ENCODE data around the gene SLFN12L. TPM values are rescaled to one million over a fixed set of nuclear protein-coding genes. Genes with fewer than 3 reads are reported as not detected.
A peak's percentile ranks its signal among the peaks of the same experiment; 100 is the strongest.

SLFN12L gene
- total and polyA plus RNA-seq, 9 of the 15 experiments (the other 6 are each of a cell fraction or from before 2014, with no cell fraction given), result 0.04 to 0.31 (median 0.08) TPM; not detected in 3

DNA sequence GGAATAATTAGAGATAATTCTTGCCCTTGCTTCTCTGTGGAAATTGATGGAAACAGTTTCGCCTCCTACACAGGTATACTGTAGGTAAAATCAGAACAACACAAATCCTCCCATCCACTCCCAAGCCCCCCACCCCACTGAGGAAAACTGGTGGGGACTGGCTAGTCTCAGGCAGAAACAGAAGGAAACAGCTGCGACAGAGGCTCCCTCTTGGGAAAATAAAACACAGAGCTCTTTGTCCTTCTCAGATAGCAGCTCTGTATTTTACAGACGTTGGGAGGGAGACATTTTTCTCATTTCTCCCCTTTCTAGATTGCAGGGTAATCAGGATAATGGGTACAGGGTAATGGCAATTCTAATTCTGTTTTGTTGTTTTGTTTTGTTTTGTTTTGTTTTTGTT is 90.0 kb downstream of the SLFN12L start (continued):
- TF ChIP-seq PTBP1 (IDR thresholded peaks at IDR 0.05; ENCODE audit: low read depth, low read length), result no peak
- TF ChIP-seq MLX (CRISPR knock-in tag; conservative IDR thresholded peaks at IDR 0.05), result no peak
- no peak for TF ChIP-seq SIRT6 (IDR thresholded peaks at IDR 0.05; ENCODE audit: low read depth, low read length)
- TF ChIP-seq IRF1 (CRISPR knock-in tag; IDR thresholded peaks at IDR 0.05; ENCODE audit: borderline replicate concordance), result no peak
- TF ChIP-seq BRF1 (IDR thresholded peaks at IDR 0.05; ENCODE audit: borderline replicate concordance, extremely low read depth, insufficient read length), result no peak
- no peak for TF ChIP-seq CHCHD3 (CRISPR knock-in tag; IDR thresholded peaks at IDR 0.05)
- no peak for TF ChIP-seq SRSF9 (IDR thresholded peaks at IDR 0.05; ENCODE audit: borderline replicate concordance, low read depth, low read length)

- Histone ChIP-seq H3K27ac (ENCODE audit: extremely low read depth, low read depth, low read length) (no peak overlapping the region), H3K27me3 (ENCODE audit: control insufficient read depth in 2 of 2, insufficient read depth in 2 of 2, low read length in 2 of 2) (peaks cover 1 to 7% of the 10 kb centered on the region in 2 experiments; a peak in 2 of 5 replicates), H3K36me3 (ENCODE audit: control insufficient read depth, insufficient read depth, low read length) (no peaks in the 10 kb centered on the region), H3K9me1 (ENCODE audit: control insufficient read depth, insufficient read depth, low read length) (no peaks in the 10 kb centered on the region), H3K9me3 (replicated peaks; ENCODE audit: control insufficient read depth, insufficient read depth, low read depth, low read length) (no peaks in the 10 kb centered on the region), H4K20me1 (replicated peaks; ENCODE audit: control insufficient read depth, insufficient read depth, low read length) (no peaks in the 10 kb centered on the region), H3K79me2 (ENCODE audit: control insufficient read depth, insufficient read depth, low read length) (no peaks in the 10 kb centered on the region), H3K4me3 (no peak overlapping the region), H3K4me2 (ENCODE audit: insufficient read depth, low read length) (no peak overlapping the region), H3K4me1 (replicated peaks in 1 of 2; ENCODE audit: control insufficient read depth in 2 of 2, insufficient read depth in 2 of 2, low read length in 2 of 2) (peaks cover 0 to 4% of the 10 kb centered on the region in 2 experiments; a peak in 2 of 5 replicates), H2AFZ (ENCODE audit: low read depth, low read length) (no peak overlapping the region), H3K9ac (ENCODE audit: insufficient read depth in 1 of 2, low read depth in 2 of 2, low read length in 2 of 2) (no peak overlapping the region)
- ATAC-seq (no peak), DNase-seq (ENCODE audit: extremely low read depth in 1 of 4, low spot score in 3 of 4) (no peak), FAIRE-seq (no peak)
- no TSS peak for BruUV-seq (replicated peaks)
- ChIA-PET CTCF (ENCODE audit: low intra/inter-chr PET ratio) (no interaction called here), POLR2A (interaction anchor here (2.0 kb wide), 1 partner anchor 9 kb away, joined by 7 read pairs; no protein-coding TSS in a partner anchor)
- in situ Hi-C loops (cut with MboI) (no loop called here), intact Hi-C loops (cut with micrococcal nuclease) (loop anchor here (10.0 kb wide), 1 partner anchor 96 kb away; the partner anchor contains the start of gene SLFN12L)
- TF ChIP-seq PCBP1 (IDR thresholded peaks at IDR 0.05; ENCODE audit: low read depth, low read length, poor library complexity, severe bottlenecking) (no peak), MAFG (tag; conservative IDR thresholded peaks at IDR 0.05) (peak; percentile 61), KDM1A (IDR thresholded peaks at IDR 0.05) (no peak), TFAM (CRISPR knock-in tag; conservative IDR thresholded peaks at IDR 0.05) (no peak), TEAD4 (IDR thresholded peaks at IDR 0.05; ENCODE audit: low read length) (no peak), TEAD4 (CRISPR knock-in tag; IDR thresholded peaks at IDR 0.05; ENCODE audit: borderline replicate concordance) (no peak), ZNF24 (IDR thresholded peaks at IDR 0.05) (no peak), ZNF444 (CRISPR knock-in tag; IDR thresholded peaks at IDR 0.05) (no peak), MAFK (IDR thresholded peaks at IDR 0.05; ENCODE audit: low read length) (peak; percentile 48; the same call in 1 of the 2 replicates), LARP7 (IDR thresholded peaks at IDR 0.05) (no peak), ZFP30 (CRISPR knock-in tag; IDR thresholded peaks at IDR 0.05; ENCODE audit: borderline replicate concordance) (no peak), MAFF (IDR thresholded peaks at IDR 0.05; ENCODE audit: low read length) (peak; percentile 74), EZH2 (IDR thresholded peaks at IDR 0.05; ENCODE audit: borderline replicate concordance, low read depth, low read length) (no peak), ZNF316 (IDR thresholded peaks at IDR 0.05) (peak; percentile 83)
- TF ChIP-seq, protein P1, sequence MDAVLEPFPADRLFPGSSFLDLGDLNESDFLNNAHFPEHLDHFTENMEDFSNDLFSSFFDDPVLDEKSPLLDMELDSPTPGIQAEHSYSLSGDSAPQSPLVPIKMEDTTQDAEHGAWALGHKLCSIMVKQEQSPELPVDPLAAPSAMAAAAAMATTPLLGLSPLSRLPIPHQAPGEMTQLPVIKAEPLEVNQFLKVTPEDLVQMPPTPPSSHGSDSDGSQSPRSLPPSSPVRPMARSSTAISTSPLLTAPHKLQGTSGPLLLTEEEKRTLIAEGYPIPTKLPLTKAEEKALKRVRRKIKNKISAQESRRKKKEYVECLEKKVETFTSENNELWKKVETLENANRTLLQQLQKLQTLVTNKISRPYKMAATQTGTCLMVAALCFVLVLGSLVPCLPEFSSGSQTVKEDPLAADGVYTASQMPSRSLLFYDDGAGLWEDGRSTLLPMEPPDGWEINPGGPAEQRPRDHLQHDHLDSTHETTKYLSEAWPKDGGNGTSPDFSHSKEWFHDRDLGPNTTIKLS (IDR thresholded peaks at IDR 0.05; ENCODE audit: borderline replicate concordance, low read depth), result no peak
Measured at GRCh38 chr17:35438433-35438832, 99.0 kb downstream of the SLFN12L start.

All from K562 (cell line).